Measurements from ENCODE around the gene BRD3OS.

The BRD3OS gene

GRCh38 chr9:133989625-133990365 lies 35.5 kb upstream of the BRD3OS start:
- no peak for DNase-seq

GRCh38 chr9:133990366-133991213 lies 34.7 kb upstream of the BRD3OS start:
- no peak for DNase-seq

- DNase-seq = no peak
Observed at GRCh38 chr9:133991214-133991921, 33.9 kb upstream of the BRD3OS start.

- DNase-seq = no peak
Observed at GRCh38 chr9:133991964-133992779, 33.1 kb upstream of the BRD3OS start, which contains the start of gene VAV2. TSS of gene VAV2 (minus strand) at chr9:133992324. CDS start at chr9:133992278, 46 bp downstream.

- peak; percentile 62 for DNase-seq
Observed at GRCh38 chr9:133992780-133993634, 32.3 kb upstream of the BRD3OS start.

GRCh38 chr9:133993635-133994253 lies 31.5 kb upstream of the BRD3OS start:
- no peak for DNase-seq

GRCh38 chr9:133994353-133995011 lies 30.8 kb upstream of the BRD3OS start:
- peak; percentile 38 for DNase-seq

GRCh38 chr9:133995012-133995896 lies 30.0 kb upstream of the BRD3OS start:
- DNase-seq = no peak

GRCh38 chr9:133996531-133997520 lies 28.5 kb upstream of the BRD3OS start:
- DNase-seq = no peak

GRCh38 chr9:133997584-133997983 lies 27.7 kb upstream of the BRD3OS start:
- no peak for DNase-seq

GRCh38 chr9:133998915-133999595 lies 26.2 kb upstream of the BRD3OS start:
- DNase-seq = no peak

- DNase-seq = no peak
Observed at GRCh38 chr9:133999851-134000265, 25.4 kb upstream of the BRD3OS start.

- DNase-seq = no peak
Observed at GRCh38 chr9:134002796-134003195, 22.5 kb upstream of the BRD3OS start.

- no peak for DNase-seq
Observed at GRCh38 chr9:134003237-134003636, 22.0 kb upstream of the BRD3OS start.

GRCh38 chr9:134004131-134004873 lies 21.0 kb upstream of the BRD3OS start:
- DNase-seq = no peak

- no peak for DNase-seq
Observed at GRCh38 chr9:134004881-134005280, 20.4 kb upstream of the BRD3OS start.

- DNase-seq = no peak
Observed at GRCh38 chr9:134005381-134005780, 19.9 kb upstream of the BRD3OS start.
